Right lobe of liver (tissue), 6 donors: ENCODE measurements around the gene MXRA7. TPM values are rescaled to one million over a fixed set of nuclear protein-coding genes. Genes with fewer than 3 reads are reported as not detected.
A peak's percentile ranks its signal among the peaks of the same experiment; 100 is the strongest.

Experiments used
- ATAC-seq, 4 donors: fragments of 200-7000 bp; cut with Tn5 transposase; one replicate each; pipeline ENCODE4 v1.9.1; 2020; ENCODE audit warnings: mild to moderate bottlenecking in 4 of 4, moderate library complexity in 4 of 4
- DNase-seq, 3 donors: peaks; one replicate each; pipeline ENCODE4 v3.0.0-alpha.2; 2020
- H3K27ac ChIP-seq, 3 donors: fragments of 200-600 bp; one replicate each; pipeline ENCODE4 v1.8.0; 2022
- H3K27me3 ChIP-seq, 2 donors: fragments of 200-600 bp; one replicate each; pipeline ENCODE4 v1.8.0; 2022
- H3K36me3 ChIP-seq, 4 donors: fragments of 200-600 bp; sonication (generic) in 1 of 4; one replicate each; pipeline versions ENCODE4 v1.5.1 to v1.8.0; 2017 to 2022; ENCODE audit warnings: control low read depth in 1 of 4
- H3K4me1 ChIP-seq, 4 donors: fragments of 200-600 bp; sonication (generic) in 1 of 4; one replicate each; pipeline versions ENCODE4 v1.5.1 to v1.8.0; 2017 to 2022; ENCODE audit warnings: control low read depth in 1 of 4
- H3K4me3 ChIP-seq, 3 donors: fragments of 200-600 bp; one replicate each; pipeline ENCODE4 v1.8.0; 2022
- H3K9me3 ChIP-seq, 4 donors: fragments of 200-600 bp; sonication (generic) in 1 of 4; one replicate each; pipeline versions ENCODE4 v1.5.1 to v1.8.0; 2017 to 2022; ENCODE audit warnings: control low read depth in 1 of 4
- CTCF ChIP-seq, 4 donors: fragments of 200-600 bp in 3 of 4; fragments of 450-650 bp in 1 of 4; IDR thresholded peaks; one replicate each; pipeline versions ENCODE4 v1.5.1 to v1.8.0; 2016 to 2022; ENCODE audit warnings: antibody characterized with exemption in 4 of 4, mild to moderate bottlenecking in 2 of 4
- POLR2A ChIP-seq: fragments of 450-650 bp; IDR thresholded peaks from one replicate; pipeline ENCODE4 v1.6.1; 2017; ENCODE audit warnings: antibody characterized with exemption, mild to moderate bottlenecking
- WGBS: methylation state at CpG from one replicate; pipeline ENCODE4 v1.1.6; 2018; ENCODE audit warnings: low coverage, low lambda C conversion rate; ENCODE audit not compliant: insufficient coverage; ENCODE audit errors: missing lambda C conversion rate; 5-methylcytosine and 5-hydroxymethylcytosine counted together
- intact Hi-C, 2 donors: fragments of 100-400 bp; cut with DNase I; formaldehyde crosslinking; loops; one replicate each; pipeline versions ENCODE4 v1.11.2 to v1.14.1; 2022
- total RNA-seq, 6 experiments: library from RNA; depleted of rRNA in 2 of 6; stranded (reverse); fragments of >200 nt in 2 of 6; fragmentation: NEBNext Ultra II Directional in 3 of 6; extraction: Animal tissue kit (Norgen Biotek cat#: 25700) in 3 of 6; gene quantifications; one replicate each; pipeline versions ENCODE4 v1.1.0 to v1.2.4, GENCODE V29; 2016 to 2023
- donor health status: DM: no; HTN: yes; CAD: no.
- donor health status: DM: no; HTN: no; CAD: no.
- donor health status: DM: no; HTN: no; CAD: no.
- donor health status: DM: no; HTN: yes; CAD: no.
- donor health status: DM: no; HTN: yes; CAD: no.

The MXRA7 gene
- total RNA-seq, 6 experiments from 2014 or later, result 7.7 to 25.4 (median 15.3) TPM

DNA sequence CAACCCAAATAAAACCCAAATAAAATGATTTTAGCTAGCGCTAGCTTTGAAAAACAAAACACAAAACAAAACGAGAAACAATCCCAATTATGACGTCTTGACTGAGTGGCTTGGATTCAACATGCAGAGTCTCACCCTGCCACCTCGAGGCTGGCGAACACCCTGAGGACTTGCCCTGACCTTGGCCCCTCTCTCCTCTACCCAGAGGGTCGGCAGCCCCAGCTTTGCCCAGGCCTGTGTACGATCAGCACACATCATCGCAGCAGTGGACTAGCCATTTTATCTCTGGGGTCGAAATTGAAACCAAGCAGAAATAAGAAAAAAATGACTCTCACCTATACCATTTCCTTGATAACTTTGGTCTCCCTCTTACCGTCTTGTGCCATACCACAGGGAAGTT is 10.7 kb upstream of the MXRA7 start:
- H3K27ac ChIP-seq, result no peak overlapping the region
- no peaks in the 10 kb centered on the region for H3K27me3 ChIP-seq
- whole genome bisulfite sequencing, result 87% methylated on average over 8 of the region's 10 CpGs
- ATAC-seq, result no peak
- H3K4me3 ChIP-seq, result no peak overlapping the region
- H3K9me3 ChIP-seq, result no peaks in the 10 kb centered on the region
- TF ChIP-seq POLR2A, result no peak
- no peak for TF ChIP-seq CTCF (IDR thresholded peaks at IDR 0.05)
- no peak for DNase-seq
- intact Hi-C loops, result no loop called here
- peaks cover 0 to 14% (median 6%) of the 10 kb centered on the region in 4 donors for H3K4me1 ChIP-seq
- peaks cover 14 to 86% (median 52%) of the 10 kb centered on the region in 4 donors for H3K36me3 ChIP-seq

- Histone ChIP-seq H3K9me3 (no peaks in the 10 kb centered on the region), H3K27me3 (no peaks in the 10 kb centered on the region), H3K4me3 (no peak overlapping the region), H3K27ac (no peak overlapping the region), H3K4me1 (peaks cover 0 to 15% (median 6%) of the 10 kb centered on the region in 4 donors), H3K36me3 (peaks cover 14 to 92% (median 55%) of the 10 kb centered on the region in 4 donors)
- ATAC-seq (no peak), DNase-seq (no peak)
- 91% methylated on average over 3 of the region's 9 CpGs for WGBS
- no peak for TF ChIP-seq CTCF (IDR thresholded peaks at IDR 0.05)
- no peak for TF ChIP-seq POLR2A
- intact Hi-C loops, result no loop called here
These were observed 10.2 kb upstream of the MXRA7 start for GRCh38 chr17:76720941-76721340.

DNA sequence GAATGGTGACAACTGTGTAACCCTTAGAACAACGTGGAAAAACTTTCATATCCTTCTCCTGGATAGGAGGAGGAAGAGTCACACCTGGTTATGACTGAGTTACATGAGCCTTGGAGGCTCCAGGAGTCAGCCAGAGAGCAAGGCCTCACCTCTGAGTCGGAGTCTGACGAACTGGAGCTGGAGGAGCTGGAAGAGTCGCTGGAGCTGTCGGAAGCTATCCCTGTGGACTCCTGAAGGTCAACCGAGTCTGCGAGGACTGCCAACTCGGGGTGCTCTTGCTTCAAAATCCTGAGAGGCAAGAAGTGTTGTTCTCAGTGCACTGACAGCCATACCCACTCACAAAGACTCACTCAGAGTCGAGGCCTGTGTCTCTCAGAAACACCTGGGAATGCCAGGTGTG is 9.4 kb upstream of the MXRA7 start:
- intact Hi-C loops, result no loop called here
- peaks cover 0 to 11% (median 4%) of the 10 kb centered on the region in 4 donors for H3K4me1 ChIP-seq
- ATAC-seq, result no peak

DNA sequence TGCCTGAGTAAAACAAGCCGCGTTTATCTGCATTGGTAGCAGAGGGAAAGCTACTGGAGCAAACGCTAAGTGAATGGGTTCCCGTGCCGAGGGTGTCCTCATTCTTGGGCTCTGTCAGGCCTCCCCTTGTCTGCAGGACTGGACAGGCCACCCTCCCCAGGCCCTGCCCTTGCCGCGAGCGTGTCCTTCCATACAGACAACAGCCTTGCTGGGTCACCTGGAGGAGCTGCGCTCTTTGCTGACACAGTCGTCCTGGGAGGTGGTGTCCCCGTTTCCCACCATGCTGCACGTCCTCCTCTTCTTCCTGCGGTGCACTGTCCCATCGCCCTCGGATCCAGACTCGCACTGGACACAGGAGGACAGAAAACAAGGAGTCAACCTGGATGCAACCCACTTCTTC is 7.8 kb upstream of the MXRA7 start:
- intact Hi-C loops, result no loop called here
- peaks cover 0 to 4% (median 0%) of the 10 kb centered on the region in 4 donors for H3K4me1 ChIP-seq
- H3K9me3 ChIP-seq, result no peaks in the 10 kb centered on the region
- 91% methylated on average over 12 of the region's 16 CpGs for WGBS
- DNase-seq (no peak), ATAC-seq (no peak)
- peaks cover 10 to 93% (median 56%) of the 10 kb centered on the region in 4 donors for H3K36me3 ChIP-seq
- no peaks in the 10 kb centered on the region for H3K27me3 ChIP-seq
- H3K27ac ChIP-seq, result no peak overlapping the region
- TF ChIP-seq POLR2A (no peak), CTCF (IDR thresholded peaks at IDR 0.05) (no peak)
- H3K4me3 ChIP-seq, result no peak overlapping the region

More for the DNA sequence above, 9.4 kb upstream of the MXRA7 start:
- 79% methylated on average over 2 of the region's 9 CpGs for WGBS
- peaks cover 14 to 99% (median 58%) of the 10 kb centered on the region in 4 donors for H3K36me3 ChIP-seq
- no peak overlapping the region for H3K27ac ChIP-seq
- no peak overlapping the region for H3K4me3 ChIP-seq
- TF ChIP-seq CTCF (IDR thresholded peaks at IDR 0.05) (no peak), POLR2A (no peak)
- H3K9me3 ChIP-seq, result no peaks in the 10 kb centered on the region
- DNase-seq, result no peak
- H3K27me3 ChIP-seq, result no peaks in the 10 kb centered on the region

DNA sequence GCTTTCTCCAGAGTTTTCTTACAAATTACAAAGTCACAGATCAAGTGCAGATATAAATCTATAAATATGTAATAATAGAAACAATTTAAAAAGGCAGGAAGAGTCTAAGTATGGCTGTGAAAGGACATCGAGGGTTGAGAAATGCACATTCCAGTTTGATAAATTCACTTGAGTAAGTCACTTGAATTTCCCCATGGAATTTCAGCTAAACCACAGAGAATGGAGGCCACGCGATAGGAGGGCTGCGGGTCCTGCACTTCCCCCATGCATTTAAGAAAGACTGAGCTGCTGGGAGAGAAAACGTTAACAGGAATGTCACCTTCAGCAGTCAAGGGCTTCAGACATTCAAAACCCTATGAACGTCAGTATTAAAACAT is 6.1 kb upstream of the MXRA7 start:
- intact Hi-C loops, result no loop called here
- H3K4me3 ChIP-seq, result no peak overlapping the region
- no peaks in the 10 kb centered on the region for H3K27me3 ChIP-seq
- peaks cover 0 to 4% (median 0%) of the 10 kb centered on the region in 4 donors for H3K4me1 ChIP-seq
- H3K36me3 ChIP-seq, result peaks cover 10 to 85% (median 45%) of the 10 kb centered on the region in 4 donors
- 73% methylated on average over 4 of the region's 6 CpGs for WGBS
- ATAC-seq (no peak), DNase-seq (no peak)
- H3K27ac ChIP-seq, result peak overlapping the region in 2 of 3 donors; percentile 24 to 36
- no peak for TF ChIP-seq CTCF (IDR thresholded peaks at IDR 0.05)
- H3K9me3 ChIP-seq, result no peaks in the 10 kb centered on the region
